ENCODE measurements around the gene PRKN.
"Not testable (repeated sequence)": the region's sequence is repeated elsewhere in the genome, so short reads cannot be mapped to it uniquely, and the experiment has no call there.

The PRKN gene

DNA sequence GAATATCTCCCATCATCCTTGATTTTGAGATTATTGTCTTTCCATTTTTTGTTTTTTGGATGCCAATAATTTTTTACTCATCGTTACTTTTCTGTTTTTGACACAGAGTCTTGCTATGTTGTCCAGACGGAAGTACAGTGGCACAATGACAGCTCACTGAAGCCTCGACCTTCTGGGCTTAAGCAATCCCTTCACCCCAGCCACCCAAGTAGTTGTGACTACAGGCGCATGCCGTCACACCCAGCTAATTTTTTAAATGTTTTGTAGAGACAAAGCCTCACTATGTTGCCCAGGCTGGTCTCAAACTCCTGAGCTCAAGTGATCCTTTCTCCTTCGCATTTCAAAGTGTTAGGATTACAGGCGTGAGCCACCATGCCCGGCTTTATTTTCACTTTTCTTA, 851.3 kb downstream of the PRKN start:
- DNase-seq, result no peak

DNA sequence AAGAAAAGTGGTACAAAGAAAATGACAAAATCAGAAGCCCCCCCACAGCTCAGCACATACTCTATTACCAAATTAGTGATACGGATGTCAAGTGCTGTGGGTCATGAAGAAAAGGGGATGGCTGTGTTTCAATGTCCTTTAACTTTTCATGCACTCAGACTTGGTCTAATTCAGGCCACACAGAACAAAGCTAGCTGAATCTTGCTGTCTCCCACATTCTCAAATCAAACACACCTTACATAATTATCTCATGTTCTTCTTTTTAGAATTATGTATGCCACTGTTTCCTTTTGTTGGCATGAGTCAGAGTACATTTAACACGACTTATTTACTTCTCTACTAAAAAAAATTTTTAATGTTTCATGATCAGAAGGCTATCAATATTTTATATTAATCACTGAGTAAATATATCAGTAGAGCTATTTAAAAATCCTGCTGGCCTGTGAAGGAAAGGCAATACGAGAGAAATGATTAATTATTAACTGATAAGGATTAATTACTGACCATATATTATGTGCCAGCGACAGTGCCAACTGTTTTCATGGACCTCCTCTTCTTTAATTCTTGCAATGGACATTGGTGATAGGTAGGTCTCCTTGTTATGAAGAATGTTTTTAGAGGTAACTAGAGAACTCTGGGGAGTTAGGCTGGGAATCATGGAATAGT, 857.2 kb downstream of the PRKN start:
- no peak for DNase-seq

DNA sequence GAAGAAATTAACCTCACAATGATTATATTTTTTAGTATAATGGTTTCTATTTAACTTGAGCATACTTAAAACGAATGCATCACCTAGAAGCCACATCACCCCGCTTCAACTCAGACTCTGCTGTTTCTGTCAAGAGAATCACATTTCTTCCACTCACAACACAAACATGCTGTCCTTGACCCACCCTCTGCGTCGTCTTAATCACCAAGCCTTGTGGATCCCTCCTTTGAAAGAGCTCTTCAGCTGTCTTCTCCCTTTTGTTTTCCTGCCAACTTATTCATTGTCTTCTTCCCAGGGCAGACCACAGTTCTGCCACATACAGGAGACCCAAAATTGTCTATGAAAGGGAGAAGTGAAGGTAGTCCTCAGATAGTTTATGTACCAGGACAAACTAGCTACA, 858.1 kb downstream of the PRKN start:
- no peak for DNase-seq

DNA sequence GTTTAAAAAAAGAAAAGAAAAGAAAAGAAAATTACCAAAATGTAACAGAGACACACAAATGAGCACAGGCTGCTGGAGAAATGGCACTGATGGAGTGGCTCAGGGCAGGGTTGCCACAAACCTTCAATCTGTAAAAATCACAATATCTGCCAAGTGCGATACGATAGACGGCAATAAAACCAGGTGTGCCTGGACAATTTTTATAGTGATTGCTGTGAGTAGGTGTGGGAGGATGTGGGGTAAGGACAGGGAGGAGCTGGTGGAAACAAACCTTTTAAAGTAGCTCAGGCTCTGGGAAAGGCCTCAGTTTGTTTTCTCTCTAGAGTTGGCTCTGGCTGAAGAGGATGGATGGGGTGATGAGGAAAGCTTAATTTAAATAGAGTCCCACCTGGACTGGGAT, 861.0 kb downstream of the PRKN start:
- DNase-seq, result no peak

DNA sequence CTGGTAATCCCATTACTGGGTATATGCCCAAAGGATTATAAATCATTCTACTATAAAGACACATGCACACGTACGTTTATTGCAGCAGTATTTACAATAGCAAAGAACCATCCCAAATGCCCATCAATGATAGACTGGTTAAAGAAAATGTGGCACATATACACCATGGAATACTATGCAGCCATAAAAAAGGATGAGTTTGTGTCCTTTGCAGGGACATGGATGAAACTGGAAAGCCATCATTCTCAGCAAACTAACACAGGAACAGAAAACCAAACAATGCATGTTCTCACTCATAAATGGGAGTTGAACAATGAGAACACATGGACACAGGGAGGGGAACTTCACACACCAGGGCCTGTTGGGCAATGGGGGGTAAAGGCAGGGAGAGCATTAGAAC, 866.5 kb downstream of the PRKN start:
- not testable (repeated sequence) for DNase-seq

DNA sequence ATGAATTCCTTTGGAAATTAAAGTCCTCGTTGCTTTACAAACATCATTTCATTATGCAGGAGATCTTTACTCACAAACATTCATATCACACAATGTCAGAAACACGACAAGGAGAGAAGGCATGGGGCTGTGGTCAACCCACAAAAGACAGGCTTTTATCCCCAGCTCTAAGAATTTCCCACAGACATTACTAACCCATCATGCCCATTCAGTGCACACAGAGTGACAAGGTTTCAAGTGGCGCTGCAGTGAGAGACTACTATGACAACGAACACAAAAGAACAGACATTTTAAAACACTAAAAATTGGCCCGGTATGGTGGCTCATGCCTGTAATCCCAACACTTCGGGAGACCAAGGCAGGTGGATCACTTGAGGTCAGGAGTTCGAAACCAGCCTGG, 873.9 kb downstream of the PRKN start:
- DNase-seq, result no peak

DNA sequence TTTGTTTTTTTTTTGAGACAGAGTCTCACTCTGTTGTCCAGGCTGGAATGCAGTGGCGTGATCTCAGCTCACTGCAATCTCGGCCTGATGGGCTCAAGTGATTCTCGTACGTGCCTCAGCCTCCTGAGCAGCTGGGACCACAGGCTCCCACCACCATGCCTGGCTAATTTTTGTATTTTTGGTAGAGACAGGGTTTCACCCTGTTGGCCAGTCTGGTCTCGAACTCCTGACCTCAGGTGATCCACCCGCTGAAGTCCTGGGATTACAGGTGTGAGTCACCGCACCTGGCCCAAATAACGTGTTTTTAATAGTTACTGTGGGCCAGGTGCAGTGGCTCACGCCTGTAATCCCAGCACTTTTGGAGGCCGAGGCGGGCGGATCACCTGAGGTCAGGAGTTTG, 876.1 kb downstream of the PRKN start:
- not testable (repeated sequence) for DNase-seq

DNA sequence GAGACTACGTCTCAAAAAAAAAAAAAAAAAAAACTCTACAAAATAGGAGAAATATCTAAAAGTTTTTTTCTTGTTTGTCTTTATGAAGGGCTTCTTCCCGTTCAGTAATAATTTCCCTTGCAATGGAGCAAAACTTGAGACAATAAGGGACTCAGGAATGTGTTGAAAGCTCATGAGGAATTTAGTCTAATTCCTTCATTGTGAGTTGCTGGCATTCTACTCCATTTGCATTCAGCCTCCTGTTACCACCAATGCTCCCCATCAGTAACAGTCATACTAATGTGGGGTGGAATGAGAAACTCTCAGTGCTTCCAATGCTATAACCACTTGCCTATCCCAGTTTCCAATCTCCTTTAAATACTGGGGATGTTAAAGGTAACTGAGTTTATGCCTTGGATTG, 877.0 kb downstream of the PRKN start:
- no peak for DNase-seq

DNA sequence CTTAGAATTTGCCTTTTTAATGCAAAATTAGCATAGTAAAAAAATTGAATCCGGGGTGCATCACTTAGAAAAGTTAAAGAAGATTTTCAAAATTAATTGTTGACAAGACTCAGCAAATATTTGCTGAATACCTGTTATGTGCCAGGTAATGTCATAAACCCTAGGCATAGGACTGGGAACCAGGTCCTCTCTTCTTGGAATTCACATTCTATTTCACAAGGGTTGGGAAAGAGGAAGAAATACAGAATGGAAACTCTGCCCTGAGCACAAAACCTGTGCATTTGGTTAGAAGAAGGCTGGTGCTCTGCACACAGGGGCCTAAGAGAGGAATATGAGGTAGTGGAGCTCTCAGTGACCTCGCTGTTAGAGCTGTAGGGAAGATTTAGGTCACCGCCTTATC, 879.9 kb downstream of the PRKN start:
- no peak for DNase-seq

DNA sequence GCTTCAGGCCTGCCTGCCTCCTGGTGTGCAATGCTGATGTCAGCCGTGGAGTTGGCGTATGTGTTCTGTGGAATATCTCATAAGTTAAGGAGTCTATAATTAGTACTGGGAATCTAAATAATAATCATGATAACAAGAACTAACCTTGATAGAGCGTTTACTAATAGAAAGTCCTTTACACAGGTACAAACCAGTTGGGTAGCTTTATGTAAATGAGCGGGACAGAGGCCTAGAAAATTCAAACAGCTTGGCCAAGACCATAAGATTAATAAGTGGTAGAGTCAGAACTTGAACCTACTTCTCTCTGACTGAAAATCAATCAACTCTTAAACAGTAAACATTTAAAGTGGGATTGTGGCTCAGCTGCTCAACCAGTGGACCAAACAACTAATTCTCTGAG, 882.8 kb downstream of the PRKN start:
- no peak for DNase-seq

DNA sequence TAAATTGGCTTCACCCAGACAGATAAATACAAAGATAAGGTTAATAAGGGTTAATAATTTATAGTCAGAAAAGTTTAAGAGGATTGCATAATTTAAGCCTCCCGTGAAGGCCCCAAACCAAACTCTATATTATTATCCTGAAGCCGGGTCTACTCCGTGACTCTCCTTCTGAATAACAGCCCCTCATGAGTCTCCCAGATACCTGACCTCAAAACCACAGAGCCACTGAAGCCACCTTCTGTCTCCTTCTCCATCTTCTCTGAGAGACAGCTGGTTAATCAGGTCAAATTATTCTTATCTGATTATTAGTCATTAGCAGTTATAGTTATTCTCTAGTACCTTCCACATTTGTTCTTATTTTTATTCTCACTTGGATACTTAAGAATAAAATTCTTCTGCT, 884.5 kb downstream of the PRKN start:
- no peak for DNase-seq

DNA sequence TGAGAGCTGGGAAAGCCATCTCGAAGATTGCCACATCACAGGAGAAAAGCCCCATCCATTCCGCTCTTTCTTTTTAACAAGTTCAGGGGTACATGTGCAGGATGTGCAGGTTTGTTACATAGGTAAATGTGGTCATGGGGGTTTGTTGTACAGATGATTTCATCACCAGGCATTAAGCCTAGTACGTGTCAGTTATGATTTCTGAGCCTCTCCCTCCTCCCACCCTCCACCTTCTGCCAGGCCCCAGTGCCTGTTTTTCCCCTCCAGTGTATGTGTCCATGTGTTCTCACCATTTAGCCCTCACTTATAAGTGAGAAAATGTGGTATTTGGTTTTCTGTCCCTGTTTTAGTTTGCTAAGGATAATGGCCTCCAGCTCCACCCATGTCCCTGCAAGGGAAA, 887.2 kb downstream of the PRKN start:
- no peak for DNase-seq

DNA sequence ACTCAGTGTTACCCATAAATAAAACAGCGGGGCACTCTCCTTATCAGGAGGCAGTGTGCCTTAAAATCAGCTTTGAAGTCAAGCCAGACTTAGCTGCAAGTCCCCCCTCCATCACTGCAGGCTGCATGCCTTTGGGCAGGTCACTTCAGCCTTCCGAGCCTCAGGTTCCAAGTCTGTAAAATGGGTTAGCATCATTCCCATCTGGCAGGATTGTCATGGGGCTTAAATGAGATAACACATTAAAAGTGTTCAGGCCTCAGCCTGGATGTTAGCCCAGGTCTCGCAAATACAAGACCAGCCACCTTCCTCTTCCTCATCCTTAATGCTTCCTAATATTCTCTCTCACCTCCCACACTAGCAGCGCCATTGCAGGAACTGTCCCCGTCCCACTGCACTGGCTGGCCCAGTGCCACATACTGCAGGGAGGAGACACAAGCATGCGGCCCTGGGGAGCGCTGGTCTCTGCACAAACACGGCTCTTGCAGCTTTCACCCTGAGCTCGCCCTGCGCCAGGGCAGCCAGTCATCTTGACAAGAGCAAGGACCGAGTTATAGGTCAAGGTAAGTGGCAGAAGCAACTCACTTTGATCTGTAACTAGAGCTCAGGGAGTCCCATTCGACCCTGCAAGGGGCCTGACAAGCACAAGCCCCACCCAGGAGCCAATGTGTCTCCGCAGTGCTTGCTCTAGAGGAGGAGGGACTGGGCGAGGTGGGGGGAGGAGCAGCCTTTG, 889.1 kb downstream of the PRKN start:
- DNase-seq, result no peak

DNA sequence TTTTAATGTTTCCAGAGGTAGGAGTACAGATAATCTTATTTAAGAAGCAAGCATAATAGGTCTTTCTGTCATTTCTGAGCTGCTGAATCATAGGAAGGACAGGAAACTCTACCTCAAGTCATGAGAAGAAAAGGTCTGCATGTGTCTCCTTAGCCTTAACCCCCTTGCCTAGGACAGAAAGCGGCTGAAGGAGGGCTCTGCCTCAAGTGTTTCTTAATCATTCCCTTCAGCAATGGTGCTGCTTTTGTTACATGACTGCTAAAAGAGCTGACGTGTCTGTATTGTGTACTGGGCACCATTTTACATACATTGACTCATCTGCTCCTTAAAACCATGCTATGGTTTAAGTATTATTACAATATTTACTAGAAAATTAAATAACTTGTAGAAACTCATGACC, 889.7 kb downstream of the PRKN start:
- no peak for DNase-seq

DNA sequence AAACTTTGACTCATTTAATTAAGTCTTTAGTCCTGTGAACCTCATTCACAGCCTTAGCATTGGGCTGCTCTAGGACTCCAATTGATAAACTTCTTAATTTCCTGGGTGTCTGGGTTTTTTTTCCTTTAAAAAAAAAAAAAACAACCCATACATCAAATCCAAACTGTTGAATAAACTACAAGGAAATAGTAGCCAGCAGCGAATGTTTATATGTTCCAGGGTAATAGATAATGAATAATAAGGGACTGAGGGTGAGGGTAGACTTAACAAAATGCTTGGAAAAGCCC, 890.2 kb downstream of the PRKN start:
- no peak for DNase-seq

DNA sequence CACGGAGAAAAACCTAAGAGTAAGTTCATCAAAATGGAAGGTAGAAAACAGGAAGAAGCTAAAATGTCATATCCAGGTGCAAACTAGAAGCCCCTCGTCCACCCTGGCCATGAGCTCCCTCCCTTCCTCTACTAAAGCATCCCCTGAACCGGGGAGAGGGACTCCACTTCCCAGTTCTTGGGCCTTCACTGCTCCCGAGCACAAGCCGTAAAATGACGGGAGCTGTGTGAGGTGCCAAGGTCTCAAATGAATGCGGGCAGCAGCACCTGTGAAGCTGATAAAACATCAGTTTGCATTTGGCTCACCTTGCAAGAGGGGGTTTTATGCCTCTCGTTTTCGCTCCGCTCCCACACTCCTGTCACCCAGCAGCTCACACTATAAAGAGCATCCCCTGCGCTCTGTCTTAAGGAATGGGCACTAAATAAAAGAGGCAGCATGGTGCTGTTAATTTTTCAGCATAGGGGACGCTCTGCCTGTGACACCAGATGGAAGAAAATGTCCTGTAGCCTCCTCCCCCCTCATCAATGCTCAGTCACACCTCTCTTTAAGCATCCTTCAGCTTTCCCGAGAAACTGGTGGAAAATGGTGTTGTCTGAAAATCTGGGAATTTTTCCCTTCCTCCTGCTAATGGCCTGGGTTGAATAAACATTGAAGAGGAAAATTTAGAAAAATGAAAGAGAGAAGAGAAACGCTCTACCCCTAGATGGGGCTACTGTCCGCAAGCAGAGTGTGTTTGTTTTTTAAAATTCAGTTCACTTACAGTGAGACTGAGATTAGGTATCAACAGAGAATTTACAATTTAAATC, 890.7 kb downstream of the PRKN start:
- no peak for DNase-seq

DNA sequence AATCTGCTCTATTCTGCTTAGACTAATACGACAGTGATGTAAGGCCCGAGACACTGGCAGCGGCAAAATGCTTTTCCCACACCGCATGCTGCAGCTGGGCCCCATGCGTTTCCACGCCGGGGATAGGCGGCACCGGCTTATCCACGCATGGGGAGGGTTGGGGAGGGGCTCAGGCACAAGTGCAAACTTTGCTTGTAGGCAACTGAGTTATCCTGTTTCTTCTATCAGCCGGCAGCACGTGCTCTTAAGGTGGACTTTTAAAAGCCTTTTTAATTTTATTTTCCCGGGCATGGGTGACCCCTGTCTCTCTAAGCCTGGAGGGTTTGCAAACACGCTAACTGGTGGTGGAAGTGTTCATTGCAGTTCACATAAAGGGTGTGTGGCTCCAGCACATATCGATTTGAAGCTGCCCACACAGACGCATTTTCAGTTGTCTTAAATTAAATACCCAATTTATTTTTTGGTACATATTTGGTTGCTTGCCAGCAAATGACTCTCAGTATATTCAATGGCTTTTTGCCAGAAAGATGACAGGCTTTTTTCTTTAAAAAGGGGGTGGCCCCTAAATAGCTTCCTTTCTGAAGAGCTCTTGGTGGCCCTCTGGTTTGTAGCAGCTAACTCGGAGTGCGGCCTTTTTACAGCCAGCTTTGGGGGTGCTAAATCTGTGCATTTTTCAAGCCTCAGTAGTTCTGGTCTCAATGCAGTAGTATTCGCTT, 891.9 kb downstream of the PRKN start:
- DNase-seq, result no peak

DNA sequence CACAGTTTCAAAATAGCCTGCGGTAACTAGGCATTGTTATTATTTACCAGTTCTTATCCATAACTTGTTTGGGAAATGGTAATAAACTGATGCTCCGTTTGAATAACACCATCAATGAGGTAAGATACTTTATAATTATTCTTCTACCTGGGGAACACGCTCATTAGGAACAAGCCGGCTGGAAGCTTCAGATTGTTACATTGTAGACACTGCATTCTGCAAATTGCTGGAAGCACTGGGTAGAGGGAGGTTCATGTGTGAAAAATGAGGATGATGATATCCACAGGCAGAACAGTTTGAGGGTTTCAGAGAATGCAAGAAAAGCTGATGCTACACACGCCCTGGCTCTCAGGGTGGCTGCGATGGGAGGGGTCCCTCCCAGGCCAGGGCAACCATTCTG, 893.1 kb downstream of the PRKN start:
- DNase-seq, result no peak

DNA sequence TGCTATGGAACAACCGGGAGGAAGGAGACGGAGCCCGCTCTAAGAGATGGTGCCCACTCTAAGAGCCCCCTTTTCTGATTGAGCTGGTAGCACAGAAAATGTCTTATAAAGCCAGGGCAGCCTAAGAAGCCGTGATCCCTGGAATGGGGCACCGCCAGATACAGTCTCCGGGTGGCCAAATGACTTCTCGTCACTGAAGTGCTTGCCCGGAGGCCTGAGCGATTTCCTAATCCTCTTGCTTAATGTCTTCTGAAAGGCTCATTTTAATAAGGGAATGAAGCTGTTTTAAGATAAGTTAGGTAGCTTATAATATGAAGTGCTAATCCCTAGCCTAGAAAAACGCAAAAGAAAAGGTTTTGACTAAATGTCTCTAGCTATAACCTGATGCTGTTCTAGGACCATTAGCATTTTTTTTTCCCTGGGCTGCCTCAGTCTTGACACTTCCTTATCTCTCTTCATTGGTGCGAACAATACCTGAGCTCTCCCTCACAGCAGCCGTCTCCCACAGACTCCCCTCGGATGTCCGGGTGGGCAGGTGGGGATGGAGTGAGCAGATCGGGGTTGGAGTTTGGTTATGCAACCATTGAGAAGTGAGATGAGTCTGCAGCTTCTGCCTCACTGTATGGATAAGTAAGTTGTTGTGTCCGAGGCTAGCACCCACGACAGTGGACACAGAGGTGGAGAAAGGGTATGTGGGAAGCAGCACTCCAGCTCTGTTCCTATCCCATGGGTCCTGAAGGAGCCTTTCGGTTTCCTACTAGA, 894.3 kb downstream of the PRKN start:
- no peak for DNase-seq

DNA sequence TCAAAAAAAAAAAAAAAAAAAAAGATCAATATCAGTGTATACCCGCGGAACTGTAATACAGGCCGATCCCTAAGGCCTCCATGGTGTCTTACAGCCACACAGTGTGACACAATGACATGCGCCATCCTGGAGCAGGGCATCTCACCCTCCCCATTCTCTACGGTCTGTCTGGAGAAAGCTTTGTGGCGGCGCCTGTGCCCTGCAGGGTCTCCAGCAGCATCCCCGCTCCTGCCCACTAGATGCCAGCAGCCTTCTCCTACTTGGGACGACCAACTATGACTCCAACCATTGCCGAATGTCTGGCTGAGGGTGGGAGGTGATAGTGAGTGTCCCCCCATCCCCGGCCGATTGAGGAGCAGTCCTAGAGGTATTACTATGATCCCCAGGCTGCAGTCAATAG, 894.9 kb downstream of the PRKN start:
- DNase-seq, result no peak

DNA sequence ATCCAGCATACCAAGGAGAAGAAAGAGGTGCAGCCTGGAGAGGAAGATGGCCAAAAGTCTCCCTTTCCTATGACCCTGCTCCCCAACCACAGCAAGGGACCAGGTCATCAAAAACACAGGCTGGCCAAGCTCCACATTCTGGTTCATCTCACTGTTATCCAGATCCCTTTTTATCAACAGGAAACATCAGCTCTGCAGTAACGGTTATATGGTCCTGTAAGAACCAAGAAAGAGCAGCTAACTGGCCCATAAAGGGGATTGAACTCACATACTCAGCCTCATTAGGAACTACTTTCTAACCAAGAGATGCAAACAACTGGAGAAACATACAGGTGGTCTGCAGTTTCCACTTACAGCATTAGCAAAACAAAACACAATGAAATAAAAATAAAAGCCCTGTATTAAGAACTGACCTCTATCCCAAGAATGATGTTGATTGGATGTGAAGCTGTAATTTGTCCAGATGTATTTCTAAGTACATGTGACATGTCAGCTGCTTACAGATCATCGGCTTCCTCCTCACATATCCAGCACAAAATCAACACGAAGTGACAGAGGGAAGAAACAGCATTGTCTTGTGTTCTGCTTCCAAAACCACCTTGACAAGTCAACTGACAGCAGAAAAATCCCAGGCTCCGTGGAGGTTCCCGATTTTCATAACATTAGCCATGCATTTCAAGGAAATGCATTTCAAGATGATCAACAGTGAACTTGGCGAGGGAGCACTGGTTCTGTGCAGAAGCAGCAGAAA, 896.5 kb downstream of the PRKN start:
- DNase-seq, result no peak

DNA sequence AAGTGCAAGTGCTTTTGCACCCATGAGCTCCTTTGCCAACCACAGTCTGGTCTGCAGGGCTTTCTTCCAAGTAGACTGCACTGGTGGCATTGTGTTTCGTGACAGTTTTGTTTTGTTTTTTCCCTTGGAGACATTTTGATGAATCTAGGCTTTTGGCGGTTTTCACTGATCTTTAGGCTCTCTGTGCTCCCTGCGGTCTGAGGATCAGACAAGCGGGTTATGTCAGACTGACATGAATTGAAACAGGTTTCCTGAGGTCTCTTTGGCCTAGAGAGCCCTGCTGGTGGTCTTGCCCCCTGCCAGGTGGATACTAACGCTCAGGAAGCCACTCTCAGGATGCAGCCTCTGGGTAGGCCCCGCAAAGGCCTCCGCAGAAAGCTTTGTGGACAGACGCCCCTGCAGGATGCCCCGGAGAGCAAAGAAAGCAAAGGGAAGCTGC, 898.3 kb downstream of the PRKN start:
- DNase-seq, result no peak
